Measurements from ENCODE around the gene CCDC169.
"Not testable (repeated sequence)": the region's sequence is repeated elsewhere in the genome, so short reads cannot be mapped to it uniquely, and the experiment has no call there.

Gene CCDC169

DNA sequence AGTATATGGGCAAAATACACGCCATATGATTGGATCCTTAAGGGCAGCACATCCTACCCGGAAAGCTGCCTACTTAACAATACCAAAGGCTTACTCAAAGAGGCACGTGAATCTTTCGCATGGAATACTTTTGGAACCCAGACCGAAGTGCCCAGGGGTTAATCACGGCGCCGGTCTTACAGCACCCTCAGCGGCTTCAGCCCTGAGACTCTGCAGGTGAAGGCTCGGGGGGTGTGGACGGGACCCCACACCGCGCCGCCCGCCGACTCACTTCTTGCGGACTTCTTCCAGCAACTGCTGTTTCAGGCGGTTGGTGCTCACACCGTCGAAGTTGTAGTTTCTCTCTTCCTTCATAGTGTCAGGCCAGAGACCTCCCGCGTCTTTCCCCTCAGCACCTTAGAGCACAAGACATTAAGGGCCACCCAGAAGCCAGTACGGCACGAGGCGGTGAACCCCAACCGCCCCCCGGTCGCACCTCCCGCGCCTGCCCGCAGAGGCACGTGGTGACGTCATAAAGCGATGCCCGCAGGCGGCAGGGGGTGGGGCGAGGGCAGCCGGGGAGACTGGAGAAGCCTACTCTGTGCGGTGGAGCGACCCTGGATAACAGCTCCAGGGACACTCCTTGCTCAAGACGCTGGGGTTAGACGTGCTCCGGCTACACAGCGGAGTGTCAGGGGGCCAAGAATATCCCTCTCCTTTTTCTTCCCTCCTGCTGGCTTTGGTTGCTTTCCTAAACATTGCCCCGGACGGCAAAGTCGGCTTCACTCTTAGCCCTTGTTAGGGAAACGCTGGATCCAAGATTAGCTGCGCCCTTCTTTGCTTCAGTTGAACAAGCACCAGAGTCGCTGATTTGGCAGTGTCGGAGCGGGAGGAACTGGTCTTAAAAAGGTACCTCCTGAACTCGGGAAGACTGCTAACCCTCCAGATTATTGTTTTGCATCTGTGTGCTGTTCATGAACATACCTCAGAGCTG lies at the start of gene CCDC169:
CCDC169 (minus strand) TSS at position 449 of the 973 bp plus-strand sequence; CDS start at position 354, 95 bp downstream.
- peak; percentile 32 to 48 (median 45) for DNase-seq

DNA sequence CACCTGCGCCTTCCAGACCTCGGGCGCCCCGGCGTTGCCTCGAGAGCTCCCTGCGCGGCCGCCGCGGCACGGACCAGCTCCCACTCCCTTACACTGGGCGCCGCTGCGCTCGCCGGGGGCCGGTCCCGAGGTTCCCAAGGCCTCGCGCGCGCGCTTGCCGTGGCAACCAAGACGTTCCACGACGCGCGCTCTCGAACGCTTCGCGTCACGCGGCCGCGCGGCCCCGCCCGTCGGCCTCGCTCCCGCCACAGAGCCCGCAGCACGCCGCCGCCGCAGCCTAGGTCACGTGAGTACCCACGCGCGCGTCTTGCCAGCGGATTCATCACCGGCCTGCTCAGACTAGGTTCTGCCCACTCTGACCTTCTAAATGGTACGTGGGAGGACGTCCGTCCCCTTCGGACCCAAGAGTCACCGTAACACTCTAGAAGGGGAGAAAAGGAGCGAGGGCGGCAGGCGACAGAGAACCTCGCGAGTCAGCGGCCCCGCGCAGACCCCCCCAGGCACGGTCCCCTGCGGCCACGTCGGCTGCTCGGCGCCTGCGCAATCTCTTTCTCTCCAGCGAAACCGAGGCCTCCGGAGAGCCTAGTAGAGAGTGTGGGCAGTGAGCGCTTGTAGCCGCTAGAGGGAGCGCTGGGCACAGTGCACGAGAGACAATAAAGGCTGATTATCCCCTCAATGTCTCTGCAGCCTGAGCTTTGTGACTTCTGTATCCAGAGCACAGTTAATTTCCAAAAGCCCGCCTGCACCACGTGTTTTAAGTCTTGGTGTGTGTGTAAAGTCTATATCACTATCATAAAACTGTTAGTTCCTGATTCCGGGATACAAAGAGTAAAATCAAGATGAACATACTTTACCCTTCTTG lies 48.8 kb upstream of the CCDC169 start, which contains the start of gene SPART:
SPART (minus strand) TSS at position 173 of the 862 bp plus-strand sequence. CDS start 10,564 bp downstream, outside the sequence.
- peak; percentile 86 to 98 (median 90) for DNase-seq

DNA sequence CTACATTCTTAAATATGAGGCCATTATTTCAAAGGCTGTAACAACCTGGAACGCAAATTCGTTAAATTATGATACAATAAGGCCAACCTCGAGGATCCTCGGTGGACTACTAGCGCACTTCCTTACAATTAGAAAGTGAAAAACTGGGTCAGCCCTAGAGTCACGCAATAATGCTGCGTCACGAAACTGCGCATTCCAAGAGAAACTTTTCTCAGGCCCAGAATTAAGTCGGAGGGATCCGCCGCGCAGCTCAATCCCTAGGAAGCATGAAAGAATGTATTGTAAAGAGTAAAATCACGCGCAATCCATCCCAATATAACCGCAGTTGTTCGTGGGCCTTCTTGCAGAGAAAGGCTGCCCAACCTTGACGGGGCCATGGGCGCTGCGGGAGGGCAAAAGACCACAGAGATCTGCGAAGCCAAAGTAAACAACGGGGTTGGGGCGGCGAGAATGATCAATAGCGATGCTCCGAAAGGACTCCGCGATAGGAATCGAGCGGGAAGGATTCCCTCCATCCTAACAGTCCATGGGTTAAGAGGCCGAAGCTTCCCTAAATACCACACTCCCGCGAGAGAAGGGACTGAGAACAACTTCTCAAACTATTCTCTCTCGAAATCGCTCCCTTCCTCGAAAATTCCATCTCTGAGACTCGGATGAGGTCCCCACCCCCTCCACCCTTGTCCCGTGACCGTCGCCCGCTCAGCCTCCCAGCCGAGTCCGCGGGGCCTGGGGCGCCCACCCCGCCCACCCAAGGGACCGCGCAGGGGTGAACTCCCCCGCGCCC lies 48.0 kb upstream of the CCDC169 start:
- peak; percentile 15 to 71 (median 44) for DNase-seq

DNA sequence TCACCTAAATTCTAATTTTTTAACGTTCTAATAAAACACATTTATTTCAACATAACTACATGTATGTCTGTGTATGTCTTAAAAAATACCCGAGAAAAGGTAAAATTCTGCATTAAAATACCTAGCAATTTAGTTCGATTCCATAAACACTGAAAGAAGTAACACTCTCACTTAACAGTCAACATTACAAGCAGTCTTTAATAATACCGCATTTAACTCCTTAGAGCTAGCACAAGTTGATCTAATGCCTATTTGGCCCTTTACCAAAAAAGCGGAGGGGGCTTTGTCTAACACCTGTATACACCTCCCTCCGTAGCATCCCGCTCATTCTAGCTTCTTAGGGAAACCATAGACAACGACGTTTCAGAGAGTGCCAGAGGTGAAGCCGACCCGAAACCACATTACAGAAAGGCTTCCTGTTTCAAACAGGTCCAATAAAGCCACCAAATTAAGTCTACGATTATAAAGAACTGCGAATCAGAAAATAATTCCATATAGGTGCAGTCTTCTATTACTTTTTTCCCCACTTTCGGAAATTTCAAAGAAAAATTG lies 47.3 kb upstream of the CCDC169 start:
- peak in 5 of 6 experiments; percentile 2 to 71 (median 52) for DNase-seq

DNA sequence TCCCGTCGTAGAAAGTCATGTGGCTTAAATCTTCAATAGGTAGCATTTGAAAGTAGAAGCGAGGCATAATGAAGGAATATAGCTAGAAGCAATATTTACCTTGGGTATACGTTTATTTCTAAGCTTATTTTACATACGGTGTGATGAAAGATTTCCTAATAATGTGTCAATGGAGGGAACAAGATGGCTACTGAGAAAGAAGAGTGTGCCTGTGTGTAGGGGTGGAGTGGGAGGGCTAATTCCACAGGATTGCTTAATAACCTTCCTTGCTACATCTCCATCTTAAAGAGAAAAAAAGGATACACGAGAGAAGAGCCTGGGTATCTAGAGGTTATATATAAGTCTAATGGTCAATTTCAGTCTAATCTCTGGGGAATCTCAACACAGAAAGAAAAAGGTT lies 46.6 kb upstream of the CCDC169 start:
- no peak for DNase-seq

DNA sequence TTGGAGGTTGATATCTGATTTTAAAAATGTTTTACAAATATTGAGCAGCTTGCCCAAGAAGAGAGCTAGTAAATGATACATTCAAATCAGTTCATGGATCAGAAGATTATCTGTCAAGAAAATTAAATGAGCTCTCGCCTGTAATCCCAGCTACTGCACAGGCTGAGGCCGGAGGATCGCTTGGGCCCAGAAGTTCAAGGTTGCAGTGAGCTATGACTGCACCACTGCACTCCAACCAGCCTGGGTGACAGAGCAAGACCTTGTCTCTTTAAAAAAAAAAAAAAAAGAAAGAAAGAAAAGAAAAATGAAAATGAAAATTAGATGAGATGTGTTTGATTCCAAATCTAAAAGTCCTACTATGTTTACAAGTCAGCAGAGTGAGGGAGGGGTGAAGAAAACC lies 46.2 kb upstream of the CCDC169 start:
- no peak for DNase-seq

DNA sequence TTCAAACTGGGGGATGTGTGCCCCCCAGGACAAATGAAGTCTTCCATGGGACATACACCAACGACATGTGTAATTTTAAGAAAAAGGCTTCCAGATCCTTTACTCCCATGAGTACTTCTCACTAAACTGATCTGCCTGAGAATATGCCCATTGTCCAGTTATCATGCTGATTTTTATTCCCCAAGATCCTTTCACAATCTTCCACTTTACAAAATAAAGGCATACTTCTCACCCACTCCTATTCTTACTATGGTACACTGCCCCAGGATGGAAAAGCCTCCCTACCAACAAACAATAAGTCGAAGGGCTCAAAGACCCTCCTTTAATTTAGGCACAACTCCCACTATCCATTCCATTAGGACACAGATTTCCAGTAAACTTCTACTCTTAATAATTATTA lies 45.1 kb upstream of the CCDC169 start:
- no peak for DNase-seq

DNA sequence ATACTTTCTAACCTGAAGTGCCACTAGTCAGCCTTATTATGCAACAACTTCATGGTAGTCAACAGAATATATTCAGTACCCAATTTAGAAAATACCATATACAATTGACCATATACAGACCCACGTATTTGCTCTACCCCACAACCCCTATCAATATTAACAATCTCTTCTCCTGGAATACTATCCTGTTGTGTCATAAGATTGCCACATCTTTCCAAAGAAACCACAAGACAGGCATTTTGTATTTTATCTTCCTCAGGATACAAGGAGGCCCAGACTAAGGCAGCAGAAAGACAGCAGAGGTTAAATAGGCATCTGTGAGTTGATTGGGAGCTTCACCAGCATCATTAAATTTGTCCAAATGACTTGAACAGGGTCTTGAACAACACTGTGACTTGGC lies 44.1 kb upstream of the CCDC169 start:
- no peak for DNase-seq

DNA sequence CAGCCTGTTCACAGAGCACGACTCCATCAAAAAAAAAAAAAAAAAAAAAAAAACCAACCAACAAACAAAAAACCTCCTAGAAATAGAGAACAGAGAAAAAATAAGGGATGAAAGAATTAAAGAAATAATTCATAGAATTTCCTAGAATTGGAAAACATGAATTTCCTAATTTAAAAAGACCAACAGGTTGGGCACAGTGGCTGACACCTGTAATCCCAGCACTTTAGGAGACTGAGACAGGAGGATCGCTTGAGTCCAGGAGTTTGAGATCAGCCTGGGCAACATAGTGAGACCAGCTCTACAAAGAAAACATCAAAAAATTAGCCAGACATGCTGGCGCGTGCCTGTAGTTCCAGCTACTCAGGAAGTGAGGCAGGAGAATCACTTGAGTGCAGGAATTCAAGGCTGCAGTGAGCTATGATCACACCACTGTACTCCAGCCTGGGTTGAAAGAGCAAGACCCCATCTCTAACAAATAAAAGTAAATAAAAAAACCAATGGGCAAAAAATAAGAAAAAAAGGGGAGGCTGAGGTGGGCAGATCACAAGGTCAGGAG lies 42.1 kb upstream of the CCDC169 start:
- no peak for DNase-seq

DNA sequence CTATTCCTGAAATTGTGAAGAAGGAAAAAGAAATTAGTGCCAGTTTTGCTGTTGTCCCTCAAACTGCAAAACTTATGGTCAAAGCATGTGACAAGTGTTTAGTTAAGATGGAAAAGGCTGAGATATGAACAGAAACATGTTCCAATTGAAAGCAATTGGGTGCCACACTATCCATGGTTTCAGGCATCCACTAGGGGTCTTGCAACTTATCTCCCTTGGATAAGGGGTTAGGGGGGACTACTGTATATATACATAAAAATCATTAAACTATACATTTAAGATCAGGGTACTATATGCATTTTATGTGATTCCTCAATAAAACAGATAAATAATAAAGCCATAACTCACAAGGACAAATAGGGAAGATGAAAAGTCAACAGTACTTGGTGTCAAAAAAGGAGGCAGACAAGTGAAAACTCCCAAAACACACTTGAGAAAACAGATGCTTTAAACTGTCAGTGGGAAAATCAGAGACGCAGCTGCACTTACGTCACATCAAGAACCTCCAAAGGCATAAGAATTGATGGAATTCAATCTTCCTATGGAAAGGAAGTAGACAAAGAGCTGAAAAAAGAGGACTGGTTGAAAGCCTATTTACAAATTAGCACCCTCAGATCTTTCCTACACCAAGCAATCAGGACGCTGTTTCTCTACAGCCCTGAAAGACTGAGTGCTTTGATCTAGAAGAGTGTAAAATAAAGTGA lies 40.5 kb upstream of the CCDC169 start:
- DNase-seq, result no peak

DNA sequence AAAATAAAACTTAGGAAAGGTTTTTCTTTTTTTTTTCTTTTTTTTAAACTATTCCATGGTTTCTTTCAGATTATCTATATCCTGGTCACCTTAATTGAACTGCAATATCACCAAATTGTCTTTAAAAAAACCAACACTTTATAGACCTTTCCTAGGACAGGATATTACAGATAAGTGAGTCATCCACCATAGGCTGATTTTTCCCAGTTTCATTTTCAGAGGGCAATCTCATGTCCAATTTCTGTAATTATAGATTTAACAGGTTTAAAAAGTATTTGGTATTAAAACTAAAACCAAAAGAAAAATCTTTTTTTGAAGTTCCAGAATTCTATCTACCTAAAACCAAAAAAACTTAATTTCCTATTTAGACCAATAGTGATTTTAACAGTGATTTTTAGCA lies 35.4 kb upstream of the CCDC169 start:
- DNase-seq, result no peak

DNA sequence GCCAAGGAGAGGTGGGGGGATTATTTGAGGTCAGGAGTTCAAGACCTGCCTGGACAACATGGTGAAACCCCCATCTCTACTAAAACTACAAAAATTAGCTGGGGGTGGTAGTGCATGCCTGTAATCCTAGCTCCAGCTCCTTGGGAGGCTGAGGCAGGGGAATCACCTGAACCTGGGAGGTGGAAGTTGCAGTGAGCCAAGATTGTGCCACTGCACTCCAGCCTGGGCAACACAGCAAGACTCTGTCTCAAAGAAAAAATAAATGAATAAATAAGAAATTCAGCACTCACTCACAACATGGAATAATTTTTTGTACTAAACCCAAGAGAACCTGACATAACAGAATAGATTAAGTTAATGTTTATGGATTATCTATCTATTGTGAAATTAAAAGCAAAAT lies 34.6 kb upstream of the CCDC169 start:
- not testable (repeated sequence) for DNase-seq

DNA sequence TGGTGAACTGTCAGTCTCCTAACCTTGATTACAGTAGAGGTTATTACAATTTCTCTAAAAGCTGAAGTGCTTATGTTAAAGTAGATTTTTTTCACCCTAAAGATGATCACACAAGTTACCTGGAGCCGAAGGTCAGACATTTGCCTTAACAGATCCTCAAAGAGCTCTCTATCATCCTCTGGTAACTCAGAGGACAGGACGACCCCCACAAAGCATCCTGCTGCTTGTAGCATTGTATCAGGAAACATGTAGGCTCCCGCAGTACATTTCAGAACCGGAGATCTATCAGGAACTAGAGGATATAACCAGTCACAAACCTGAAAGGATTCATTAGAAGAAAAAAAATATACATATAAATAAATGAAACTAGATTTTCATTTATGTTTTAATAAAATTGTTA lies 33.7 kb upstream of the CCDC169 start:
- no peak for DNase-seq

DNA sequence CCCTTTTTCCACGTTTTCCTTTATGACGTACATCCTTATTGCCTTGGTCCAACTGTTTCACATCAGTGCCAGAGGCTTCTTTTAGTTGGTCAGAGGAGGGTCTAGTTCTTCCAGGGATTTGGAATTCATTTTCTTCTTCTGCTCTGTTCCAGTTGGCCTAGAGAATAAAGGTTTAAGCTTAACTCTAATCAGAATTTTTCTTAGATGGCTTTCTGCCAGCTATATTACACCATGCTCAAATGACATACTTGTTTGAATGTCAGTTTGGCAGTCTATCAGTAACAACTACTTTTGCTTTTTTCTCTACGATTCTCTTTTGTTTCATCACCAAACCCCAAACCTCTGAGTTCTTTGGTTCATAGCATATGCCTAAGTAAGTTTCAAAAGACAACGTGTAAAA lies 31.7 kb upstream of the CCDC169 start:
- DNase-seq, result no peak

DNA sequence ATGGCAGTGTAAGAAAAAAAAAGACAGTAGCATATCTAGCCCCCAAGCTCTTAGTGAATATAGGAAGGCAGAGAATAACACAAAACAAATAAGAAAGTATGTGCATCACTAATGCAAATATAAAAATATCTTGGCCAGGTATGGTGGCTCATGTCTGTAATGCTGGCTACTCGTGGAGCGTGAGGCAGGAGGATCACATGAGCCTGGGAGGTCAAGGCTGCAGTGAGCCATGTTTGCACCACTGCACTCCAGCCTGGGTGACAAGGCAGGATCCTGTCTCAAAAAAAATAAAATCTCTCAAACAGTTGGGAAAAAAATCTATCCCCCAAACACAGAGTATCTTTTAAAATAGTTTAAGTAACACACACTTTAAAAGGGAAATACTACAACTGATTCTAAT lies 31.2 kb upstream of the CCDC169 start:
- DNase-seq, result no peak

DNA sequence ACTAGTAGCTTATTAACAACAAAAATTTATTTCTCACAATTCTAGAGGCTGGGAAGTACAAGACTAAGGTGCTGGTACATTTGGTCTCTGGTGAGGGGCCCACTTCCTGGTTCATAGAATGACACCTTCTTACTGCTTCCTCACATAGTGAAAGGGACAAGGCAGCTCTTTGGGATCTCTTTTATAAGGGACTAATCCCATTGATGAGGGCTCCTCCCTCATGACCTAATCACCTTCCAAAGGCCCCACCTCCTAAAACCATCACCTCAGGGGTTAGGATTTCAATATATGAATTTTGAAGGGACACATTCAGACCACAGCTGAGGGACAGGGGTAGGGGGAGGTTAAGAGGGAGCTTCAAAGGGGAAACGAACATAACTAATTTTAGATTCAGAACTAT lies 28.3 kb upstream of the CCDC169 start:
- no peak for DNase-seq

DNA sequence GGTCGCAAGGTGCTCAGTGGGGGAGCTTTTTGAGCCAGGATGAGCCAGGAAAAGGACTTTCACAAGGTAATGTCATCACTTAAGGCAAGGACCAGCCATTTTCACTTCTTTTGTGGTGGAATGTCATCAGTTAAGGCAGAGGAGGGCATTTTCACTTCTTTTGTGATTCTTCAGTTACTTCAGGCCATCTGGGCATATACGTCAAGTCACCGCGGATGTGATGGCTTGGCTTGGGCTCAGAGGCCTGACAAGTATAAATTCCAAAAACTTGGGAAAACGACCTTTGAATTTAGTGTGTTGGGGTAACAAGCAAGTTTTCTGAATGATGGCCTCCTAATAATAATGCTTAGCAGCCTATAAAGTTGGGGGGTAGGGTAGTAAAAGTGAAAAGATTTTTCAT lies 27.3 kb upstream of the CCDC169 start:
- DNase-seq, result not testable (repeated sequence)

DNA sequence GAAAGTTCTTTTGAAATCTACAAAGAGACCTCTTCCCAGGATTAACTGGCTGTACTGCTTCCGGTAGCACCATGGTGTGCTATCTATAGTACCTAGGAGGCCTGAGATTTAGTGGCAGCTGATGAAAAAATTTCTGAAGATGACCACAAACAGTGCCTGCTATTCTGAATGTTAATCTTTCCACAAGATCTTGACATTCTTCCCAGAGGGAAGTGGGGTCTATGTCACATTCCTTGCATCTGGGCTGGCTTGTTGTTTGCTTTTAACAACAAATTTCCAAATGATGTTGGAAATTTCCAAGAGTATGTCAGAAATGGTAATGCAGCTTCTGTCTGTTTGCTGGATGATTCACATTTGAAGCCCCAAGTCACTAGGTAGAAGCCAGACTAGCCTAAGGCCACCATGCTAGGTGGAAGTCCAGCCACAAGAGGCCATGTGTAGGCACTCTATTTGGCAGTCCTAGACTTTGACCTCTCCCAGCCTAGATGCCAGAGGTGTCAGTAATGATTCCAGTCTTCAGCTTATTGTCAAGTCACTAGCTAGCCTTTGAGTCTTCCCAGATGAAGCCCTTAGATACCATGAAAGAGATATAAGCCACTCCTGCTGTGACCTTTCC lies 26.4 kb upstream of the CCDC169 start:
- DNase-seq, result no peak

DNA sequence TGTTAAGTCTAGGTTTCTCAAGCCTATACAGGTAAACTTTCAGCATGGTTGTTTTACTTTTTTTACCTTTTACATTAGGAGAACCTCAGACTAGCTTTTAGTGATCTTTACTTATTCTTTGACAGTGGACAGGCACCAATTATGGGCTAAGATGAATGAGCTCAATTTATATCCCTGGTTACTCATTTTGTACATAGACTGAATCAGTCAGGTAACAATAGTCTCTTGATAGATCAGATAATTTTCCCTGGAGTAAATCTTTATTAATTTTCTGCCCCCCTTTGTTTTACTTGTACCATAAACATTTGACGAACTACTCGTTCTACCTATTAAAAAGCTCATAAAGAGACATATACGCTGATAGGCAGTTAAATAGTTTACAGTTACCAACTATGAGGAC lies 25.8 kb upstream of the CCDC169 start:
- DNase-seq, result no peak

DNA sequence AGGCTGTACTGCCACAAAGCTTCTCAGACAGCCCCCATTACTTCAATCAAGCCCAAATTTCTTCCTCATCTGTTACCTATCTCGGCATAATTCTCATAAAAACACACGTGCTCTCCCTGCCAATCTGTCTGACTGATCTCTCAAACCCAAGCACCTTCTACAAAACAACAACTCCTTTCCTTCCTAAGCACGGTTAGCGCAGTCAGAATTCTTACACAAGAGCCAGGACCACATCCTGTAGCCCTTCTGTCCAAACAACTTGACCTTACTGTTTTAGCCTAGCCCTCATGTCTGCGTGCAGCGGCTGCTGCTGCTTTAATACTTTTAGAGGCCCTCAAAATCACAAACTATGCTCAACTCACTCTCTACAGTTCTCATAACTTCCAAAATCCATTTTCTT lies 22.2 kb upstream of the CCDC169 start:
- DNase-seq, result not testable (repeated sequence)

Data from stimulated activated naive CD4-positive, alpha-beta T cell (primary cell).